B cell (primary cell): Measurements from ENCODE around the gene VWA7.

Source experiments
- EZH2 ChIP-seq: IDR thresholded peaks from 2 replicates; pipeline ENCODE4 v1.6.1; 2012; ENCODE audit warnings: borderline replicate concordance, low read depth, mild to moderate bottlenecking, moderate library complexity, low read length; ENCODE audit not compliant: insufficient read depth, poor library complexity, severe bottlenecking
- TF ChIP-seq, protein P1 (sequence below): fragments of 200-600 bp; IDR thresholded peaks from one replicate; pipeline ENCODE4 v1.8.0; 2022; ENCODE audit warnings: antibody characterized with exemption, mild to moderate bottlenecking

DNA sequence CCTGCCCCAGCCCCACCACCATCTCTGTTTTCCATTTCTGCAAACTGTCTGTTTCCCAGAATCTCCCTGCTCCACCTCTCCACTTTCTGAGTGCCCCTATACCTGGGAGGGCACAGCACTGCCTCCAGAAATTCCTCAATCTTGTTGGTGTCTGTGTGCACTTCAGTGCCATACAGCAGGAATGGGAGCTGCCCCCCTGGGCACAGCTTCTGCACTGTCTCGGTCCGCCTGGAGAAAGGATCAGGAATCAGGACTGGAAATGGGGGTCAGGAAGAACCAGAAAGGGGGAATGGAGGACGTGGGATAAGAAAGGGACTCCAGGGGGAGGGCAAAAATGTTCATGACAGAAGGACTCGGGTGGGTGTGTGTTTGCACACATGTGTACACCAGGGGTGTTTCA lies 43.4 kb downstream of the VWA7 start:
- TF ChIP-seq, protein P1, sequence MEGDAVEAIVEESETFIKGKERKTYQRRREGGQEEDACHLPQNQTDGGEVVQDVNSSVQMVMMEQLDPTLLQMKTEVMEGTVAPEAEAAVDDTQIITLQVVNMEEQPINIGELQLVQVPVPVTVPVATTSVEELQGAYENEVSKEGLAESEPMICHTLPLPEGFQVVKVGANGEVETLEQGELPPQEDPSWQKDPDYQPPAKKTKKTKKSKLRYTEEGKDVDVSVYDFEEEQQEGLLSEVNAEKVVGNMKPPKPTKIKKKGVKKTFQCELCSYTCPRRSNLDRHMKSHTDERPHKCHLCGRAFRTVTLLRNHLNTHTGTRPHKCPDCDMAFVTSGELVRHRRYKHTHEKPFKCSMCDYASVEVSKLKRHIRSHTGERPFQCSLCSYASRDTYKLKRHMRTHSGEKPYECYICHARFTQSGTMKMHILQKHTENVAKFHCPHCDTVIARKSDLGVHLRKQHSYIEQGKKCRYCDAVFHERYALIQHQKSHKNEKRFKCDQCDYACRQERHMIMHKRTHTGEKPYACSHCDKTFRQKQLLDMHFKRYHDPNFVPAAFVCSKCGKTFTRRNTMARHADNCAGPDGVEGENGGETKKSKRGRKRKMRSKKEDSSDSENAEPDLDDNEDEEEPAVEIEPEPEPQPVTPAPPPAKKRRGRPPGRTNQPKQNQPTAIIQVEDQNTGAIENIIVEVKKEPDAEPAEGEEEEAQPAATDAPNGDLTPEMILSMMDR, result no peak
- TF ChIP-seq EZH2, result no peak
